Breast epithelium (tissue), 3 donors: ENCODE data around the gene PPP1R18.

Source experiments
- POLR2A ChIP-seq: fragments of 450-650 bp; IDR thresholded peaks from one replicate; pipeline ENCODE4 v1.6.1; 2016; ENCODE audit warnings: antibody characterized with exemption, mild to moderate bottlenecking, moderate library complexity
- POLR2AphosphoS5 ChIP-seq, 3 donors: sonication (generic); formaldehyde crosslinking; IDR thresholded peaks; one replicate each; pipeline ENCODE4 v1.6.1; 2017; ENCODE audit warnings: antibody characterized with exemption in 3 of 3
- TF ChIP-seq, protein P1 (sequence below), 3 donors: fragments of 450-650 bp; IDR thresholded peaks; one replicate each; pipeline ENCODE4 v1.5.1; 2016 to 2017; ENCODE audit warnings: antibody characterized with exemption in 3 of 3, mild to moderate bottlenecking in 3 of 3, moderate library complexity in 3 of 3

DNA sequence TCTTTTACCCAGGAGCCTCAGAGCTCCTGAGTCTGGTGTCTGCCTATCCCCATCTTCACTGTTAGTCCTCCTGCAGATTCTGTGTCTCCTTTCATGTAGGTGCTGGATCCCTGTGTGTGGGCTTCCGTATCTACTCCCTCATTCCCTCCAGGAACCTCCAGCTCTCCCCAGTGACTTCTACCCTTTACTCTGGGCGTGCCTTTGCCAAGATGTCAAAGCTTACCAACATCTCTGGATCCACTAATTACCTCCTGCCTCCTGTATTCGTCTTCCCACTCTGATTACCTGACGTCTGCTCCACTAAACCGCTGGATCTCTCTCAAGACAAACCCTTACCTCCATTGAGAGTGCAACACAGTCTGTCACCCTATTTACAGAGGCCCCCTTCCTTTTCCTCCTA is 41.7 kb downstream of the PPP1R18 start:
- TF ChIP-seq, protein P1, sequence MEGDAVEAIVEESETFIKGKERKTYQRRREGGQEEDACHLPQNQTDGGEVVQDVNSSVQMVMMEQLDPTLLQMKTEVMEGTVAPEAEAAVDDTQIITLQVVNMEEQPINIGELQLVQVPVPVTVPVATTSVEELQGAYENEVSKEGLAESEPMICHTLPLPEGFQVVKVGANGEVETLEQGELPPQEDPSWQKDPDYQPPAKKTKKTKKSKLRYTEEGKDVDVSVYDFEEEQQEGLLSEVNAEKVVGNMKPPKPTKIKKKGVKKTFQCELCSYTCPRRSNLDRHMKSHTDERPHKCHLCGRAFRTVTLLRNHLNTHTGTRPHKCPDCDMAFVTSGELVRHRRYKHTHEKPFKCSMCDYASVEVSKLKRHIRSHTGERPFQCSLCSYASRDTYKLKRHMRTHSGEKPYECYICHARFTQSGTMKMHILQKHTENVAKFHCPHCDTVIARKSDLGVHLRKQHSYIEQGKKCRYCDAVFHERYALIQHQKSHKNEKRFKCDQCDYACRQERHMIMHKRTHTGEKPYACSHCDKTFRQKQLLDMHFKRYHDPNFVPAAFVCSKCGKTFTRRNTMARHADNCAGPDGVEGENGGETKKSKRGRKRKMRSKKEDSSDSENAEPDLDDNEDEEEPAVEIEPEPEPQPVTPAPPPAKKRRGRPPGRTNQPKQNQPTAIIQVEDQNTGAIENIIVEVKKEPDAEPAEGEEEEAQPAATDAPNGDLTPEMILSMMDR (IDR thresholded peaks at IDR 0.05): no peak
- TF ChIP-seq POLR2A: no peak
- TF ChIP-seq POLR2AphosphoS5 (IDR thresholded peaks at IDR 0.05): no peak
